Activated CD4-positive, alpha-beta T cell treated with anti-CD3 and anti-CD28 coated beads, Interleukin-10, Interleukin-2, amounts not matched to agents 100 ng/mL and 50 ng/mL, durations not matched to agents 16 hours and 8 hours (primary cell): Measurements from ENCODE around the gene SNN.

Experiments
- DNase-seq: peaks from one replicate; pipeline ENCODE4 v3.0.0-alpha.2; 2020

The SNN gene

GRCh38 chr16:11705311-11706025 lies 37.2 kb downstream of the SNN start:
- no peak for DNase-seq

GRCh38 chr16:11706180-11706742 lies 38.0 kb downstream of the SNN start:
- no peak for DNase-seq

- DNase-seq = no peak
Measured at GRCh38 chr16:11707679-11708197, 39.5 kb downstream of the SNN start.

GRCh38 chr16:11708421-11708820 lies 40.2 kb downstream of the SNN start:
- no peak for DNase-seq

- DNase-seq = no peak
Measured at GRCh38 chr16:11711662-11712061, 43.4 kb downstream of the SNN start.

GRCh38 chr16:11712122-11712521 lies 43.9 kb downstream of the SNN start:
- DNase-seq = no peak

- DNase-seq = no peak
Measured at GRCh38 chr16:11715246-11715947, 47.1 kb downstream of the SNN start.

GRCh38 chr16:11716336-11716735 lies 48.1 kb downstream of the SNN start:
- no peak for DNase-seq

- DNase-seq = no peak
Measured at GRCh38 chr16:11717811-11718210, 49.6 kb downstream of the SNN start.

- DNase-seq = no peak
Measured at GRCh38 chr16:11719171-11719570, 50.9 kb downstream of the SNN start.

- DNase-seq = no peak
Measured at GRCh38 chr16:11719762-11720161, 51.5 kb downstream of the SNN start.

GRCh38 chr16:11721781-11722467 lies 53.7 kb downstream of the SNN start:
- no peak for DNase-seq

GRCh38 chr16:11722468-11722808 lies 54.2 kb downstream of the SNN start:
- no peak for DNase-seq

GRCh38 chr16:11725457-11725856 lies 57.2 kb downstream of the SNN start:
- DNase-seq = no peak

- DNase-seq = no peak
Measured at GRCh38 chr16:11726008-11726407, 57.8 kb downstream of the SNN start.

GRCh38 chr16:11727796-11728543 lies 59.7 kb downstream of the SNN start:
- peak; percentile 53 for DNase-seq
